CD4-positive, alpha-beta T cell (primary cell): ENCODE measurements around the gene OLFML1. TPM values are rescaled to one million over a fixed set of nuclear protein-coding genes. Genes with fewer than 3 reads are reported as not detected.

Experiments used
- ATAC-seq: fragments of 200-7000 bp; cut with Tn5 transposase; one replicate; pipeline ENCODE4 v1.10.0; 2022; ENCODE audit warnings: mild to moderate bottlenecking; ENCODE audit not compliant: poor library complexity
- CTCF ChIA-PET: fragments of 350-600 bp; sonication (Branson Sonifier 250); formaldehyde crosslinking; loops from one replicate; lab custom pipeline; 2021; ENCODE audit warnings: antibody characterized with exemption, inconsistent platforms; lab: Charles Lee
- POLR2A ChIA-PET: fragments of 350-600 bp; sonication (Branson Sonifier 250); formaldehyde crosslinking; loops from one replicate; lab custom pipeline; 2021; ENCODE audit warnings: antibody characterized with exemption, inconsistent platforms; lab: Charles Lee
- DNase-seq, 14 experiments: peaks; one replicate each; pipeline ENCODE4 v3.0.0-alpha.2; 2013 to 2020; ENCODE audit warnings: mixed read lengths in 2 of 14
- H3K27ac ChIP-seq, 2 donors: one replicate each; pipeline versions ENCODE4 v1.5.1 to v1.7.0; 2013; ENCODE audit warnings: low read length in 2 of 2, low read depth in 1 of 2, mild to moderate bottlenecking in 1 of 2
- H3K27me3 ChIP-seq, 2 experiments: 1 replicate in 1 of 2; 2 replicates in 1 of 2; pipeline versions ENCODE4 v1.6.1 to v1.7.0; 2013; ENCODE audit warnings: low read length in 2 of 2, control low read depth in 1 of 2, mild to moderate bottlenecking in 1 of 2, moderate library complexity in 1 of 2; ENCODE audit not compliant: insufficient read depth in 2 of 2, control insufficient read depth in 1 of 2
- H3K36me3 ChIP-seq: one replicate; pipeline ENCODE4 v1.6.1; 2013; ENCODE audit warnings: low read length, control low read depth; ENCODE audit not compliant: insufficient read depth
- H3K4me1 ChIP-seq: one replicate; pipeline ENCODE4 v1.6.1; 2013; ENCODE audit warnings: low read length, control low read depth; ENCODE audit not compliant: insufficient read depth
- H3K4me3 ChIP-seq: one replicate; pipeline ENCODE4 v1.5.1; 2013; ENCODE audit warnings: mild to moderate bottlenecking, low read length, moderate library complexity
- H3K9me3 ChIP-seq, 2 experiments: 1 replicate in 1 of 2; 2 replicates in 1 of 2; pipeline versions ENCODE4 v1.6.1 to v1.7.0; 2013; ENCODE audit warnings: low read length in 2 of 2, mild to moderate bottlenecking in 2 of 2, control low read depth in 1 of 2, moderate library complexity in 1 of 2; ENCODE audit not compliant: control insufficient read depth in 1 of 2, insufficient read depth in 1 of 2
- H3K27ac Mint-ChIP-seq: one replicate; pipeline ENCODE4 v1.8.0; 2020; ENCODE audit warnings: mixed read lengths
- H3K27me3 Mint-ChIP-seq: one replicate; pipeline ENCODE4 v1.8.0; 2021; ENCODE audit warnings: mixed read lengths
- H3K36me3 Mint-ChIP-seq: one replicate; pipeline ENCODE4 v1.8.0; 2021; ENCODE audit warnings: low read depth, mixed read lengths
- H3K4me1 Mint-ChIP-seq: one replicate; pipeline ENCODE4 v1.8.0; 2021; ENCODE audit warnings: low read depth, mixed read lengths
- H3K4me3 Mint-ChIP-seq: one replicate; pipeline ENCODE4 v1.8.0; 2020; ENCODE audit warnings: mild to moderate bottlenecking, mixed read lengths
- H3K9me3 Mint-ChIP-seq: one replicate; pipeline ENCODE4 v1.8.0; 2020; ENCODE audit warnings: mixed read lengths
- intact Hi-C, 2 experiments: fragments of 100-400 bp; cut with DNase I in 1 of 2; cut with micrococcal nuclease in 1 of 2; formaldehyde crosslinking; loops; one replicate each; pipeline versions ENCODE4 v1.15.1 to v1.9.0; 2023 to 2025; cut with DNase I, micrococcal nuclease
- total RNA-seq, 174 experiments: library from RNA in 2 of 174; stranded (reverse) in 2 of 174; gene quantifications; one replicate each; pipeline ENCODE4 v1.2.3 and lab custom pipeline; 2021 to 2026
- TF ChIP-seq, protein P1 (sequence below): fragments of 200-600 bp; IDR thresholded peaks from one replicate; pipeline ENCODE4 v1.8.0; 2022; ENCODE audit warnings: antibody characterized with exemption, mild to moderate bottlenecking

Gene OLFML1
- total RNA-seq, 2 experiments from 2014 or later: not detected

DNA sequence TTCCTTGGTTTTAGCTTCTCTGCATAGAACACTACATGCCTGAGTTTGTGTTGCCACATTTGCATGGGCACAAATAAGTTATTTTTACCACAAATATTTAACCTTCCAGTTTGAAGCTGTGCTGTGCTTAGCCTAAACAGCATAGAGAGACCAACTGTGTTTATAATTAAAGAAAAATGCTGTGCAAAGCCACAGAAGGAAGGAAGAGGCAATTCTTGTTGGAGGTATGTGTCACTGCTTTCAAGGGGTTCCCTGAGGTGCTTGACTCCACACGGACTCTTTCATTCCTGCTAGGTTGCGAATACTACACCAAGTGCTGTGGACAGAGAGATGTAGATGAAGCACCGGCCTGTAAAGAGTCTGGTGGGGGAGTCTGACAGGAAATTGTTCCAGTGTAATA, 47.6 kb upstream of the OLFML1 start:
- no peak for ATAC-seq
- no peaks in the 10 kb centered on the region for H3K27me3 Mint-ChIP-seq

DNA sequence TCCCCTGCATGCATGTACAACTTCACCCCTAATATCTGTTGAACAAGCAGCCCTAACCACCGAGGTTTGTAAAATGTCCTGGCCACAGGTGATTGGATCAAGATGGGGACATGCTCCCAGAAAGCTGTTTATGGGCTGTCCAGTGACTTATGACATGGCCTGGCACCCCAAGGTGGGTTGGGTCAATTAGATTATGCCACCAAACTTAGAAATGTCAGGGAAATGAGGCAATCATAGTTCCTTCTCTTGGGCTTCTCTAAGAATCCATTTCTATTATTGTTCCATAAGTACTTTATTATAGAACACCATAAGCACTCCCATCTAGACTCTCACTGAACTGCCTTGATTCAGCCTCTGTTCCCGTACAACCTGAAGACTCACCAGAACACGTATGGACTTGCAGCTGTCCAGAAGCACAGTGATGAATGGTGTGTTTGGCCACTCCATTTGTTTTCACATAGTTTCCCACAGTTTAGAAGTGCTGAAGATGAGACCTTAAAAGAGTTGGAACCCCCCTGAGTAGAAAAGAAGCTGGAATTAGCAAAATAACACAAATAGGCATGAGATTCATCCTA, 45.5 kb upstream of the OLFML1 start:
- intact Hi-C loops: loop anchor here in 1 of 2 experiments (5.0 kb wide), 2 partner anchors 88 to 257 kb away; no protein-coding TSS in a partner anchor

More for the DNA sequence above, 47.6 kb upstream of the OLFML1 start:
- H3K9me3 Mint-ChIP-seq: no peaks in the 10 kb centered on the region
- peaks cover 16% of the 10 kb centered on the region for H3K4me1 Mint-ChIP-seq
- no peaks in the 10 kb centered on the region for H3K36me3 ChIP-seq
- no peak overlapping the region for H3K4me3 ChIP-seq
- ChIA-PET CTCF (no interaction called here), POLR2A (no interaction called here)
- intact Hi-C loops: no loop called here
- no peak overlapping the region for H3K27ac ChIP-seq
- H3K4me1 ChIP-seq: peaks cover 11% of the 10 kb centered on the region
- TF ChIP-seq, protein P1, sequence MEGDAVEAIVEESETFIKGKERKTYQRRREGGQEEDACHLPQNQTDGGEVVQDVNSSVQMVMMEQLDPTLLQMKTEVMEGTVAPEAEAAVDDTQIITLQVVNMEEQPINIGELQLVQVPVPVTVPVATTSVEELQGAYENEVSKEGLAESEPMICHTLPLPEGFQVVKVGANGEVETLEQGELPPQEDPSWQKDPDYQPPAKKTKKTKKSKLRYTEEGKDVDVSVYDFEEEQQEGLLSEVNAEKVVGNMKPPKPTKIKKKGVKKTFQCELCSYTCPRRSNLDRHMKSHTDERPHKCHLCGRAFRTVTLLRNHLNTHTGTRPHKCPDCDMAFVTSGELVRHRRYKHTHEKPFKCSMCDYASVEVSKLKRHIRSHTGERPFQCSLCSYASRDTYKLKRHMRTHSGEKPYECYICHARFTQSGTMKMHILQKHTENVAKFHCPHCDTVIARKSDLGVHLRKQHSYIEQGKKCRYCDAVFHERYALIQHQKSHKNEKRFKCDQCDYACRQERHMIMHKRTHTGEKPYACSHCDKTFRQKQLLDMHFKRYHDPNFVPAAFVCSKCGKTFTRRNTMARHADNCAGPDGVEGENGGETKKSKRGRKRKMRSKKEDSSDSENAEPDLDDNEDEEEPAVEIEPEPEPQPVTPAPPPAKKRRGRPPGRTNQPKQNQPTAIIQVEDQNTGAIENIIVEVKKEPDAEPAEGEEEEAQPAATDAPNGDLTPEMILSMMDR: no peak
- no peak overlapping the region for H3K27ac Mint-ChIP-seq
- H3K36me3 Mint-ChIP-seq: no peaks in the 10 kb centered on the region
- no peaks in the 10 kb centered on the region for H3K9me3 ChIP-seq
- no peaks in the 10 kb centered on the region for H3K27me3 ChIP-seq
- DNase-seq: no peak
- H3K4me3 Mint-ChIP-seq: no peak overlapping the region

DNA sequence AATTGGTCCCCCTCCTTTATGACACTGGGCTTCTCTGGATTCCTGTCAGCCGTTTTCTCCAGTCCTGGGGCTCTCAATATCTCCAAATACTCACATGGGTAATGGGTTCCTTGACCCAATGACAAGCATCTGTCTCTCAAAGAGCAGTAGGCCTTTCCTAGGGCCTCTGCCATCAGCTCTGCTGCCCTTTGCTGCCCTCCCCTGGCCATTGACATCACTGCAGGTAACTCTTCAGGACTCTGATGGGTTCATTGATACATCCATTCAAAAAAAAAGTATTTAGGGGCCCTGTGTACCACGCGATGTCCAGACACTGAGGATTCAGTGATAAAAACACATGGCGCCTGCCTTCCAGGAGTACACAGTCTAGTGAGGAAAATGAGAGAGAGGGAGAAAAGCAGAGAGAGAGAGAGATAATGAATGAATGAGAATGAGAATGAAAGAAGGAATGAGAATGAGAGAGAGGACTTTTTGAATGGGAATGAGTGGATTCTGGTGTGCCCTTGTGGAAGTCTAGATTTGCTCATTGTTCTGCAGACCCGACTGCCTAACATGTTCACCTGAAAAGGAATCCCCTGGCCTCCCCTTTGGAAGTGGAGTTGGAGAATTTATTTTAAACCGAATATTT, 42.6 kb upstream of the OLFML1 start:
- H3K4me1 Mint-ChIP-seq: no peaks in the 10 kb centered on the region
- no peak overlapping the region for H3K4me3 ChIP-seq
- H3K27me3 ChIP-seq: no peaks in the 10 kb centered on the region
- POLR2A ChIA-PET: interaction anchor here (1.1 kb wide), 1 partner anchor 90 kb away, joined by 3 read pairs; no protein-coding TSS in a partner anchor
- peaks cover 3% of the 10 kb centered on the region for H3K27me3 Mint-ChIP-seq
- no peaks in the 10 kb centered on the region for H3K36me3 Mint-ChIP-seq
- no peaks in the 10 kb centered on the region for H3K9me3 ChIP-seq
- CTCF ChIA-PET: interaction anchor here (0.8 to 2.1 kb wide), 6 partner anchors 9 to 345 kb away, joined by 3 to 15 read pairs (median 8); no protein-coding TSS in a partner anchor
- no peak overlapping the region for H3K4me3 Mint-ChIP-seq
- ATAC-seq (peak; percentile 75), DNase-seq (peak; percentile 51 to 77 (median 64))
- H3K9me3 Mint-ChIP-seq: no peaks in the 10 kb centered on the region
- intact Hi-C loops: loop anchor here (1.0 to 5.0 kb wide), 8 partner anchors 89 to 704 kb away; no protein-coding TSS in a partner anchor
- H3K27ac ChIP-seq: no peak overlapping the region
- TF ChIP-seq, protein P1: peak; percentile 86
- no peak overlapping the region for H3K27ac Mint-ChIP-seq
- H3K4me1 ChIP-seq: no peaks in the 10 kb centered on the region
- H3K36me3 ChIP-seq: no peaks in the 10 kb centered on the region

More for the DNA sequence above, 45.5 kb upstream of the OLFML1 start:
- Mint-ChIP-seq H3K36me3 (no peaks in the 10 kb centered on the region), H3K27me3 (no peaks in the 10 kb centered on the region), H3K9me3 (no peaks in the 10 kb centered on the region), H3K4me1 (peaks cover 16% of the 10 kb centered on the region), H3K4me3 (no peak overlapping the region), H3K27ac (no peak overlapping the region)
- H3K27ac ChIP-seq: no peak overlapping the region
- H3K9me3 ChIP-seq: no peaks in the 10 kb centered on the region
- H3K36me3 ChIP-seq: no peaks in the 10 kb centered on the region
- no peak for ATAC-seq
- H3K4me1 ChIP-seq: peaks cover 11% of the 10 kb centered on the region
- ChIA-PET CTCF (no interaction called here), POLR2A (interaction anchor here (0.7 kb wide), 1 partner anchor 11 kb away, joined by 3 read pairs; no protein-coding TSS in a partner anchor)
- TF ChIP-seq, protein P1: no peak
- no peak for DNase-seq
- H3K27me3 ChIP-seq: no peaks in the 10 kb centered on the region
- no peak overlapping the region for H3K4me3 ChIP-seq
